HG03025 (cell line): ENCODE data around the gene GRIN3B.

Source experiments
- ATAC-seq: cut with Tn5 transposase; IDR thresholded peaks from one replicate; pipeline ENCODE4 v1.9.1; 2021; ENCODE audit warnings: mild to moderate bottlenecking, moderate library complexity; ENCODE audit not compliant: unreplicated experiment, low FRiP score

GRIN3B gene

DNA sequence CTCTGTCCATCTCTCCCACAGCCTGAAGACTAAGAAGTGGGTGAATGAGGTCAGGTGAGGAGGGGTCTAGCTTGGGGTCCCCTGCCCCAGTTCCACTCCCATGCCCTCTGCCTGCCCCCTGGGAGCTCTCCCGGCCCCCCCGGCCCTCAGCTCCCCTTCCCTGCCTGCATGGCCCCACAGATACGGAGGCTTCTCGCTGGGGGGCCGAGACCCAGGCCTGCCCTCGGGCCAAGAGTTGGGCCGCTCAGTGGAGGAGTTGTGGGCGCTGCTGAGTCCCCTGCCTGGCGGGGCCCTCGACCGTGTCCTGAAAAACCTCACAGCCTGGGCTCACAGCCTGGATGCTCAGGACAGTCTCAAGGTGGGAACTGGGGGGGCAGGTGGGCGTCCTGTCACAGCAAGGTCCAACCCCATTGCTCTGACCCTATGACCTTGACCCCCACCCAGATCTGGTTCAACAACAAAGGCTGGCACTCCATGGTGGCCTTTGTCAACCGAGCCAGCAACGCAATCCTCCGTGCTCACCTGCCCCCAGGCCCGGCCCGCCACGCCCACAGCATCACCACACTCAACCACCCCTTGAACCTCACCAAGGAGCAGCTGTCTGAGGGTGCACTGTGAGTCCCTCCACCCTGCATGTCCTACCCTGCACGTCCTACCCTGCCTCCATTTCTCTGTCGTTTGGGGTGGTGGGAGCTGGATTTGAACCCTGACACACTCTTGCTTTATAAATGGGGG, 55.8 kb downstream of the GRIN3B start:
- ATAC-seq: no peak

DNA sequence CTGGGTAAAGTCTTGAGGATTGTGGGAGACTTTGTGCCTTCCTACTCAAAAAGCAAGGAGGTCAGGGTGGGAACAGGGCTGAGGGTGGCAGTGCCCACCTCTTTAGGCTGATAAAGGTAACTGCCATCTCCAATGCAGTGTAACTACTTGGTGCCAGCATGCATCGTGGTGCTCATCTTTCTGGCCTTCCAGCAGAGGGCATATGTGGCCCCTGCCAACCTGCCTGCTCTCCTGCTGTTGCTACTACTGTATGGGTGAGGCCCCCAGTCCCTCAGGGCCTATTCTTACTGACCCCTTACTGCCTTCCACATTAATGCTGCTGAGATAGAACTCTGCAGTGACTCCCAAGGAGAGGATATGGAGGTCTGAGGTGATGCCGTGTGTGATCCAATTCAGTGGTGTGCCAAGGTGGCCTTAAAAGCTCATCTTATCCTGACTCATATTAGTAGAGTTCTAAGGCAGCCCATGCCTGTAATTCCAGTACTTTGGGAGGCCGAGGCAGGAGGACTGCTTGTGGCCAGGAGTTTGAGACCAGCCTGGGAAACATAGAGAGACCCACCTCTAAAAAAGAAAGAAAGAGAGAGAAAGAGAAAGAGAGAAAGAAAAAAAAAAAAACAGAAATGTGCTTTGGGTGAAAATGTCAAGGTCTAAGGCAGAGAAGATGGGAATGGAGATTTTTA, 57.1 kb downstream of the GRIN3B start:
- ATAC-seq: no peak

DNA sequence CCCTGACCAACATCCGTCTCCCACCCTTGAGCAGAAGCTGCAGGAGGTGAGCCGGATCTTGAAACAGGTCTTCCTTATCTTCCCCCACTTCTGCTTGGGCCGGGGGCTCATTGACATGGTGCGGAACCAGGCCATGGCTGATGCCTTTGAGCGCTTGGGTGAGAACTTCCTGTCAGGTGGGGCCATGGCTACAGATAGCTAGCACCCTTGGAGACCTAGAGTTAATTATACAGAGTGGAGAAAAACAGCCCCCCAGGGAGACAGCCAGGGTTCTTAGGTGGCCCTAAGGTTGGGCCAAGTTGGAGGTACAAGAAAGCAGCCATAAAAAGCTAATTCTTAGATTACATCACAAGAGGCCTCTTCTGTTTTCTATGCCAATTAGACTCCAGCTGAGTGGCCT, 57.9 kb downstream of the GRIN3B start:
- ATAC-seq: no peak
